ENCODE measurements around the gene STK24. TPM values are rescaled to one million over a fixed set of nuclear protein-coding genes. Genes with fewer than 3 reads are reported as not detected.

Gene STK24
- total RNA-seq, 4 donors from 2014 or later = 100 to 133 (median 124) TPM

DNA sequence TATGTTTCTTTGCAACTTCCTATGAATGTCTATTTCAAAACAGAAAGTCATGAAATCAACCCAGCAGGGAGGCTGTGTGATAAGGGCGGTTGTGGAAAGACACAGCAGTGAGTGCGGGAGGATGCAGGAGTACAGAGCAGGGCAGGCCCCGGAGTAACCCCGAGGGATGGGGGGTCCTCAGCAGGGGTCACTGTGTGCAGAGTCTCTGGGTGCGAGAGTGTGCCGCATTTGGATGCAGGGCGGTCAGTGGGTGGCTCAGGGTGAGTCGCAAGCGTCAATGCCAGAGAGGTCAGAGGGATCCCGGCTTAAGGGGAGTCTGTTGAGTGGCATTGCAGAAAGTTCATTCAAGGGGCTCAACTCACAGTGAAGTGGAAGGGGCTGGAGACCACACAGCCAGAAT is 147.8 kb downstream of the STK24 start:
- TF ChIP-seq, protein P1, sequence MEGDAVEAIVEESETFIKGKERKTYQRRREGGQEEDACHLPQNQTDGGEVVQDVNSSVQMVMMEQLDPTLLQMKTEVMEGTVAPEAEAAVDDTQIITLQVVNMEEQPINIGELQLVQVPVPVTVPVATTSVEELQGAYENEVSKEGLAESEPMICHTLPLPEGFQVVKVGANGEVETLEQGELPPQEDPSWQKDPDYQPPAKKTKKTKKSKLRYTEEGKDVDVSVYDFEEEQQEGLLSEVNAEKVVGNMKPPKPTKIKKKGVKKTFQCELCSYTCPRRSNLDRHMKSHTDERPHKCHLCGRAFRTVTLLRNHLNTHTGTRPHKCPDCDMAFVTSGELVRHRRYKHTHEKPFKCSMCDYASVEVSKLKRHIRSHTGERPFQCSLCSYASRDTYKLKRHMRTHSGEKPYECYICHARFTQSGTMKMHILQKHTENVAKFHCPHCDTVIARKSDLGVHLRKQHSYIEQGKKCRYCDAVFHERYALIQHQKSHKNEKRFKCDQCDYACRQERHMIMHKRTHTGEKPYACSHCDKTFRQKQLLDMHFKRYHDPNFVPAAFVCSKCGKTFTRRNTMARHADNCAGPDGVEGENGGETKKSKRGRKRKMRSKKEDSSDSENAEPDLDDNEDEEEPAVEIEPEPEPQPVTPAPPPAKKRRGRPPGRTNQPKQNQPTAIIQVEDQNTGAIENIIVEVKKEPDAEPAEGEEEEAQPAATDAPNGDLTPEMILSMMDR (IDR thresholded peaks at IDR 0.05; ENCODE audit: low read depth) = no peak

DNA sequence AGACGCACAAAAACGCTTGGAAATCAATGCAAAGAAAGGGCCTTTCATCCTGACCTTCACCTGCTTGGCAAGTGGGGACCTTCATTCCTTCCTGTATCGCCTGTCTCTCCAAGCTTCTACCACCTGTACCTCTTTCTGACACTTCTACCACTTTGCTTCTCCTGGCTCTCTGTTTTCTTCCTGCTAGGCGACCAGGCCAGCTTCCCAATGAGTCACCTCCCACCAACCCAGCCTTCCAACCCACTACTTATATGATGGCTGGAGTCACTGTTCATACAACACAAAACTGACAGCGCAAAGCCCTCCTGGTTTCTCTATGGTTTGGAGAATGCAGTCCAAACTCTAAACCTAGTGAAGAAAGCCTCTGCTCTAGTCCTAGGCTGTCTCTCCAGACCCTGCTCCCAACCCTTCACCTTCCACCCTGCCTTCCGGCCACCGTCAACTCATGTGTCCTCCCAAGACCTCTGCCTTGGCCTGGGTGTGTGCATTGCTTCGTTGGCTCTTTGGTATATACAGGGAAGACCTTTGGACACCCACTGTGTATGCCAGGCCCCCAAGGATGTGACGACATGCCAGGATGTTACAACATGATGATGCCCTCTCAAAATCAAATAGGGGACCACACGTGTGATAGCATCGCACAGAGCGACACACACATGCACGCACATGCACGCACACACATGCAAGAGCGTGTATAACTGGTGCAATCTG is 148.5 kb downstream of the STK24 start:
- TF ChIP-seq, protein P1 (IDR thresholded peaks at IDR 0.05; ENCODE audit: low read depth) = no peak

DNA sequence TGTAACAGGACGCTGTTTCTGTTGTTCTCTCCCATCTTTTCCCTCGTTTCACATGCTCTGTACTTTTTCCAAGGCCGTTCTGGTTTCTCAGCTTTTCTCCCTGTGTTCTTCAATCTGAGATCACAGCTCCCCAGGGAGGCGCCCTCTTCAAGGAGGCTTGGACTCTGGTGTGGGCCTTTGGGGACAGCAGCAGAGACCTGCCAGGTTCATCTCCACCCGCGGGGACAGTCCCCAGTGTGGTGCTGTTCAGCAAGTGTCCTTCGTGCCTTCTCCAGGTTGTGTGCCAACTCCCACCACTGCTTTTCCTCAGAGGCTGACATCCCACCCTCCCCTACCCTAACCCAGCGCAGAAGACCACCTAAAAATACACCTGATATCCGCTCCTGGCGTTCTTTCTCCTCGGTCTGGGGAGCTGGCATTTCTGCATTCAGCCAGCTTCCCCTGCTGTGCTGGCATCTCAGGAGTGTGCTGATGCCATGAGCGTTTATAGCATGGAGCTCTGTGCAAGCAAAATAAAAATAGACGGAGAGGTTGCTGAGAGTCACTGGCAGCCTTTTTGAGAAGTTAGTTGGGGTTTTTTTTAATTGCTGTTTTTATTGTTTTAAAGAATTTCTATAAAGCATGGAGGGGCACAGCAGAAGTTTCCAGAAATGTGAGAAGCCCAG is 149.4 kb downstream of the STK24 start:
- TF ChIP-seq, protein P1 (IDR thresholded peaks at IDR 0.05; ENCODE audit: low read depth) = no peak

DNA sequence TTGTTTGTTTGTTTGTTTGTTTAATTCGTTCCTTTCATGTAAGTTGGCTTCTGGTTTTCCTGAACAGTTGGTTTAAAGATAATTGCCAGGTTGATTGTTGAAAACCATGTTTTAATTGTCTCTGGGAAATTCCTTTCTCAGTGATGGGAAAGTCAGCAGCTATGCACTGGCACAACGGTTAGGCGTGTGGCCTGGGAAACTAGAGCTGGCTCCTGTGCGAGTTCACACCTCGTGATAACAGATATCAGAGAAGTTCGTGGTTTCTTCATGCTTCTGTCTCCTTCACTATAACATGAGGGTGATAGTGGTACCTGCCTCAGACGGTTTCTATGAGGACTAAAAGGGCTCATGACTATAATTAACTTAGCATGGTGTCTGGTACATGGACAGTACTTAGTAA is 153.5 kb downstream of the STK24 start:
- TF ChIP-seq, protein P1 (IDR thresholded peaks at IDR 0.05; ENCODE audit: low read depth) = no peak

DNA sequence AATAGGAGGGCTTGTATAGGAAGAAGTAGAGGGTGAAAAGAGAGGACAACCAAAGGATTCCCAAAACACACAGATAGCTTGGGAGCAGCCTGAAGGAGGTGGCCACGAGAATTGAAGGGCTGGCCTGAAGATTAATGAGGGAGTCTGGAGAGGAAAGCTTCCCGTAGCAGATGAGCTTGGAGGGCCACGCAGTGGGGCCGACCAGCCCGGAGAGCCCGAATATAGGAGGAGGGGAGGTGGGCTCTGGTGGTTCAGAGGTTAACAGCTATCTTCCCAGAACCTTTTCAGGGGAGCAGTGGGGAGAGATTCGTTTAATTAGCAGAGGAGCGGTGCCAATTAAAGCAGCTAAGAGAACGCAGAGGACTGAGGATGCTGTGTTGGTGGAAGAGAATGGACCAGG is 154.9 kb downstream of the STK24 start:
- TF ChIP-seq, protein P1 (IDR thresholded peaks at IDR 0.05; ENCODE audit: low read depth) = no peak

DNA sequence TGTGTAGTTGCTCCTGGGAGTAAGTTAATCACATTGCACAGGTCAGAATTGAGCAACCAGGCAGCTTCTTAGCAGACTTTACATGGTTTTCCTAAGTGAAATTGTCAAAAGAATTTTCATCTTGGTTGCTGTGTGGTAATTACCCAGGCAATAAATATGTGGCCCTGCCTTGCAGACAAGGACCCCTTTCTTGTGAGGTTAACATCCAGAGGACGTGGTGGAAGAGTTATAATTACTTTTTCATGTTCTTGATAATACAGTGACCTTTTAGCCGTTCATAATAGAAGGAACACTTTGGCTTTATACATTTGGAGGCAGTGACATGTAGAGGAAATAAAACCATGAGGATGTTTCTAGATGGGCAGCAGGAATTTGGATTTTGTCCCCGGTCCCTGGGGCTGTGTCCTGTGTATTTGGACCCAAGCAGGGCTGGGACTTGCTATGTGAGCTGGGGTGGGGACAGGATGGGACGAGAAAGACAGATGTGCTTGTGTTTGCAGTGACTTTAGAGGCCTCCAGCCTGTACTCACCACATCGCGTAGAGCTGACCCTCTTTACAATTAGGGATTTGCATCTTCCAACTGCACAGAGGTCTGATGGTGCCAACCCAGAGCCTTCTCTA is 156.2 kb downstream of the STK24 start:
- TF ChIP-seq, protein P1 (IDR thresholded peaks at IDR 0.05; ENCODE audit: low read depth) = no peak

All from subcutaneous adipose tissue (tissue), 4 donors.